Epithelial cell of esophagus (primary cell): ENCODE data around the gene PTPRA.
"Not testable (repeated sequence)": the region's sequence is repeated elsewhere in the genome, so short reads cannot be mapped to it uniquely, and the experiment has no call there.

Source experiments
- DNase-seq: peaks from one replicate; pipeline ENCODE4 v3.0.0; 2010; ENCODE audit warnings: low read depth
- H3K4me3 ChIP-seq: 2 replicates; pipeline ENCODE4 v1.5.1; 2011; ENCODE audit warnings: mild to moderate bottlenecking, low read length, control low read depth
- TF ChIP-seq, protein P1 (sequence below): IDR thresholded peaks from 2 replicates; pipeline ENCODE4 v1.5.1; 2011; ENCODE audit warnings: low read depth, mild to moderate bottlenecking, low read length, control low read depth, inconsistent platforms; ENCODE audit not compliant: insufficient read depth; ENCODE audit errors: missing control alignments

The PTPRA gene

DNA sequence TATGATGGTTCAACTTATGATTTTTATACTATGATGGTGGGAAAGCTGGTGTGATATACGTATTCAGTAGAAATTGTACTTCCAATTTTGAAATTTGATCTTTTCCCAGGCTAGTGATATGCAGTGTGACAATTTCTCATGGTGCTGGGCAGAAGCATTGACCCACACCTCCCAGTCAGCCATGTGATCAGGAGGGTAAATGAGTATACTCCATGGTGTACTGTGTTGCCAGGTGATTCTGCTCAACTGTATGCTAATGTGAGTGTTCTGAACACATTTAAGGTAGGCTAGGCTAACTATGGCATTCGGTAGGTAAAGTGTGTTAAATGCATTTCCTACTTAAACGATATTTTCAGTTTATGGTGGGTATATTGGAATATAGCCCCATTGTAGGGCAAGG is 19.1 kb downstream of the PTPRA start:
- TF ChIP-seq, protein P1, sequence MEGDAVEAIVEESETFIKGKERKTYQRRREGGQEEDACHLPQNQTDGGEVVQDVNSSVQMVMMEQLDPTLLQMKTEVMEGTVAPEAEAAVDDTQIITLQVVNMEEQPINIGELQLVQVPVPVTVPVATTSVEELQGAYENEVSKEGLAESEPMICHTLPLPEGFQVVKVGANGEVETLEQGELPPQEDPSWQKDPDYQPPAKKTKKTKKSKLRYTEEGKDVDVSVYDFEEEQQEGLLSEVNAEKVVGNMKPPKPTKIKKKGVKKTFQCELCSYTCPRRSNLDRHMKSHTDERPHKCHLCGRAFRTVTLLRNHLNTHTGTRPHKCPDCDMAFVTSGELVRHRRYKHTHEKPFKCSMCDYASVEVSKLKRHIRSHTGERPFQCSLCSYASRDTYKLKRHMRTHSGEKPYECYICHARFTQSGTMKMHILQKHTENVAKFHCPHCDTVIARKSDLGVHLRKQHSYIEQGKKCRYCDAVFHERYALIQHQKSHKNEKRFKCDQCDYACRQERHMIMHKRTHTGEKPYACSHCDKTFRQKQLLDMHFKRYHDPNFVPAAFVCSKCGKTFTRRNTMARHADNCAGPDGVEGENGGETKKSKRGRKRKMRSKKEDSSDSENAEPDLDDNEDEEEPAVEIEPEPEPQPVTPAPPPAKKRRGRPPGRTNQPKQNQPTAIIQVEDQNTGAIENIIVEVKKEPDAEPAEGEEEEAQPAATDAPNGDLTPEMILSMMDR, result no peak
- H3K4me3 ChIP-seq, result no peak overlapping the region
- no peak for DNase-seq

DNA sequence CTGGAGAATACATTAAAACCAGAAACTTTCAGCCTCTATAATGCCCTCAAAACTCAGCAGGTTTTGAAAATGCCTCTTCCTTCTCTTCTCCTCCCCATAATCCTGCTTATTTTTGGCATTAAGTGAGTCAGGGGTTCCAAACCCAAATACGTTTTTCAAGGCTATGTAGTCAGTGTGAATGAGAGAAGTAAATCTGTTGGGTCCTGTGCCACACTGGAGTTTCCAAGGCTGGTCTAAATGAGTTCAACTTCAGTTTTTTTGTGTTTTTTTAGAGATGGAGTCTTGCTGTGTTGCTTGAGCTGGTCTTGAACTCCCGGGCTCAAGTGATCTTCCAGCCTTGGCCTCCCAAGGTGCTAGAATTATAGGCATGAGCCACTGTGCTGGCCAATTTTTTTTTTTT is 20.9 kb downstream of the PTPRA start:
- DNase-seq, result no peak
- TF ChIP-seq, protein P1, result no peak
- no peak overlapping the region for H3K4me3 ChIP-seq

DNA sequence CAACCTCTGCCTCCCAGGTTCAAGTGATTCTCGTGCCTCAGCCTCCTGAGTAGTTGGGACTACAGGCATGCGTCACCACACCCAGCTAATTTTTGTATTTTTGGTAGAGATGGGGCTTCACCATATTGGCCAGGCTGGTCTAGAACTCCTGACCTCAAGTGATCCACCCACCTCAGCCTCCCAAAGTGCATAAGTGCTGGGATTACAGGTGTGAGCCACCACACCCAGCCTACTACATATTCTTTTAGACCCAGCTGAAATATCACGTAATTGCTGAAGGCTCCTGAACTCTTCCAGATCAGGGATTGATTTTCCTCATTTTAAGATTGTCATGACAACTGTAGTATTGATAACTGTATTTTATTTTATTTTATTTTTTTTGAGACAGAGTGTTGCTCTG is 21.9 kb downstream of the PTPRA start:
- DNase-seq, H3K4me3 ChIP-seq: not testable (repeated sequence)

DNA sequence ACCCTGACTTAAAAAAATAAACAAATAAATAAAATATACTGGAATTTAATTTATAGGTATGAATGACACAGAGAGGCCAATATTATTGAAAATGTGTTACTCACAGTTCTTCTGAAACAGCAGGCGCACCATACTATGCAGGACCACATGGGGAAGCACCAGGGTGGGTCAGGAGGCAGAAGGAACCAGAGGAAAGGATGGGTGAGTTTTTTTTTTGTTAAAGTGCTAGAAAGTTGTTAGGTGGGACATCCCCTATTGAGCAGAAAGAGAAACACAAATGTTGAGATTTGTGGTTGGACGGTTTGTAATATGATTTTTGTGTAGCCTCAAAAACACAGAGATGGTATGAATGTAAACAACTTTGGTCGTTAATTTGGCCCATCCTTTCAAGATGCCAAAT is 26.0 kb downstream of the PTPRA start:
- DNase-seq, result no peak
- no peak overlapping the region for H3K4me3 ChIP-seq
- TF ChIP-seq, protein P1, result no peak

DNA sequence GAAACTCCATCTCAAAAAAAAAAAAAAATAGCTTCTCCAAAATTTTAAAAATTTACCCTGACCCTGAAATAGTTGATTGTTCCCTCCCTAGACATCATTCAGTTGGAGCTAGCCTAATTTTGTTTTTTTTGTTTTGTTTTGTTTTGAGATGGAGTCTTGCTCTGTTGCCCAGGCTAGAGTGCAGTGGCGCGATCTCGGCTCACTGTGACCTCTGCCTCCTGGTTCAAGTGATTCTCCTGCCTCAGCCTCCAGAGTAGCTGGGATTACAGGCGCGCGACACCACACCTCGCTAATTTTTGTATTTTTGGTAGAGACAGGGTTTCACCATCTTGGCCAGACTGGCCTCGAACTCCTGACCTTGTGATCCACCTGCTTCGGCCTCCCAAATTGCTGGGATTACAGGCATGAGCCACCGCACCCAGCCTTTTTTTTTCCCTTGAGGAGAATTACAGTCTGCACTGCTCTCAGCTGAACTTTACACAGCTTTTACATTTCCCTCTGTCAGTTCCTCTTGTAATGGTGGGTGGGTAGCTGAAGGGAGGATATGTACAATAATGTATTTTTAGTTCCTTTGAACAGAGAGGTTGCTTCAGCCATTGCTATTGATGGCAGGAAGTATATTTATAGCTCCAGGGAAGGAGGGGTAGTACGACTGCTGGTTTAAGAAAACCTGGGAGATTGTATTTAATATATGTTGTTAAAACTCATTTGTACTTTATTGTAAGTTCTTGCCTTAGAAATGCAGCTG is 27.7 kb downstream of the PTPRA start:
- no peak for DNase-seq
- TF ChIP-seq, protein P1, result no peak
- no peak overlapping the region for H3K4me3 ChIP-seq

DNA sequence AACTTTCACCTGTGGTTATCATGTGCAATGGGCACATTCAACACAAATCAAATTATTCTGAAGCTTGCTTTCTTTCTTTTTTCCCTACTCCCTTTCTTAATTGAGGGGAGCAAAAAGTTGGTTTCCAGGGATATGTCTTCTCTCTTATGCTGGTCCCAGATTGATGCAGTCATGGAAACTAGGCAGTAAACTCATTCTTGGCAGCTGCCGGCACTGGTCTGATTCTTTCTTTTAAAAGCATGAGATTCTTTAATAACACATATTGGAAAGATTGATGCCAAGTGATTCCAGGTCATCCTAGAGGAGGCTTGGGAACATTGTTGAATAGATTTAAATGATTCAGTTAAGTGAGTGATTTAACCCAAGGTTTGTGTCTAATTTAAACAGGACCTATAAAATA is 29.0 kb downstream of the PTPRA start:
- TF ChIP-seq, protein P1, result no peak
- no peak overlapping the region for H3K4me3 ChIP-seq
- DNase-seq, result no peak

DNA sequence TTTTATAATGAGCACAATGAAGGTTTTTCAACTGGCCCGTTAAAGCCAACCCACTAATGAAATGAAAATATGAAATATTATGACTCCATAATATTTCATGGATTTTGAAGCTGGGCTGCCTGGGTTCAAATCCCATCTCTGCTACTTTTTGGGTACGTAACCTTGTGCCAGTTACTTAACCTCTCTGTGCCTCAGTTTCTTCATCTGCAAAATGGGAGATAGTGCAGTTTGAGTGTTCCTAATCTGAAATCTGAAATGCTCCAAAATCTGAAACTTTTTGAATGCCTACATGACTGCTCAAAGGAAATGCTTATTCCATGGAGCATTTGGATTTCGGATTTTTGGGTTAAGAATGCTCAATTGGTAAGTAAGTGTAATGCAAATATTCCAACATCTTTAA is 29.5 kb downstream of the PTPRA start:
- no peak for DNase-seq
- TF ChIP-seq, protein P1, result no peak
- no peak overlapping the region for H3K4me3 ChIP-seq

DNA sequence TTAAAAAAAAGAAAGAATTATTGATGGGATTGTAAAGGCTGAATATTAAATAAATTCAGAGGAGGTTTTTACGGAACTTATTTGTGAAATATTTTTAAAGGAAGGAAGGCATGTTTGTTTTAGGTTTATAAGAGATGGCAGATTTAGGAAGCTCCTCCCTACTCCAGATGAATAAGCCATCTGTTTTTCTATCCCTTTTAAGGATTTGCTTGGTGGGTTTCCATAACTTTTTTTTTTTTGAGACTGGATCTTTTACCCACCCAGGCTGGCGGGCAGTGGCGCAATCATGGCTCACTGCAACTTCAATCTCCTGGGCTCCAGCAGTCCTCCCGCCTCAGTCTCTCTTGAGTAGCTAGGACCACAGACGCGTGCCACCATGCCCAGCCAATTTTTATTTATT is 30.4 kb downstream of the PTPRA start:
- no peak overlapping the region for H3K4me3 ChIP-seq
- TF ChIP-seq, protein P1, result no peak
- DNase-seq, result no peak
